Spleen (tissue), 11 donors: ENCODE results near the gene NRBF2. TPM values are rescaled to one million over a fixed set of nuclear protein-coding genes. Genes with fewer than 3 reads are reported as not detected.

Experiments
- DNase-seq: peaks from one replicate; pipeline ENCODE4 v3.0.0-alpha.2; 2020
- H3K27ac ChIP-seq, 8 donors: fragments of 200-600 bp; sonication (generic) in 7 of 8; 1 replicate in 4 of 8; 2 replicates in 4 of 8; pipeline versions ENCODE4 v1.5.0 to v1.8.0; 2016 to 2021; ENCODE audit warnings: inconsistent platforms in 4 of 8, mild to moderate bottlenecking in 4 of 8, moderate library complexity in 1 of 8
- H3K27me3 ChIP-seq, 7 donors: fragments of 200-600 bp; sonication (generic) in 6 of 7; replicated peaks in 1 of 7; 1 replicate in 4 of 7; 2 replicates in 3 of 7; pipeline versions ENCODE4 v1.5.0 to v1.8.0; 2016 to 2021; ENCODE audit warnings: inconsistent platforms in 3 of 7, mild to moderate bottlenecking in 1 of 7
- H3K36me3 ChIP-seq, 6 donors: fragments of 200-600 bp; sonication (generic) in 5 of 6; 1 replicate in 4 of 6; 2 replicates in 2 of 6; pipeline versions ENCODE4 v1.5.0 to v1.8.0; 2016 to 2021; ENCODE audit warnings: inconsistent platforms in 2 of 6
- H3K4me1 ChIP-seq, 6 donors: fragments of 200-600 bp; sonication (generic) in 5 of 6; 1 replicate in 3 of 6; 2 replicates in 3 of 6; pipeline versions ENCODE4 v1.5.0 to v1.8.0; 2016 to 2021; ENCODE audit warnings: inconsistent platforms in 3 of 6
- H3K4me3 ChIP-seq, 8 donors: fragments of 200-600 bp; sonication (generic) in 7 of 8; 1 replicate in 4 of 8; 2 replicates in 4 of 8; pipeline versions ENCODE4 v1.5.0 to v1.8.0; 2016 to 2021; ENCODE audit warnings: inconsistent platforms in 4 of 8, mild to moderate bottlenecking in 4 of 8, moderate library complexity in 2 of 8
- H3K9me3 ChIP-seq, 8 donors: fragments of 200-600 bp; sonication (generic) in 7 of 8; 1 replicate in 4 of 8; 2 replicates in 4 of 8; pipeline versions ENCODE4 v1.5.0 to v1.8.0; 2016 to 2021; ENCODE audit warnings: inconsistent platforms in 4 of 8
- CTCF ChIP-seq, 11 experiments: fragments of 200-600 bp in 7 of 11; fragments of 450-650 bp in 4 of 11; sonication (generic) in 4 of 11; IDR thresholded peaks in 8 of 11; conservative IDR thresholded peaks in 3 of 11; 1 replicate in 7 of 11; 2 replicates in 4 of 11; pipeline versions ENCODE4 v1.4.0 to v1.8.0; 2016 to 2021; ENCODE audit warnings: antibody characterized with exemption in 11 of 11, inconsistent platforms in 4 of 11, mild to moderate bottlenecking in 1 of 11
- POLR2A ChIP-seq, 3 donors: fragments of 450-650 bp; IDR thresholded peaks; one replicate each; pipeline ENCODE4 v1.5.1; 2017; ENCODE audit warnings: antibody characterized with exemption in 3 of 3, mild to moderate bottlenecking in 1 of 3
- POLR2AphosphoS5 ChIP-seq, 3 donors: sonication (generic); formaldehyde crosslinking; IDR thresholded peaks; one replicate each; pipeline ENCODE4 v1.5.1; 2017; ENCODE audit warnings: antibody characterized with exemption in 3 of 3
- WGBS, 5 donors: extraction: QIAGEN DNeasy Blood & Tissue Kit in 3 of 5; methylation state at CpG; one replicate each; pipeline versions ENCODE4 v1.1.5 to v1.1.7; 2013 to 2018; 5-methylcytosine and 5-hydroxymethylcytosine counted together
- intact Hi-C: fragments of 100-400 bp; cut with DNase I; formaldehyde crosslinking; loops from one replicate; pipeline ENCODE4 v1.15.0; 2023; ENCODE audit warnings: low total_unique reads
- polyA plus RNA-seq, 3 donors: library from polyadenylated mRNA; stranded (reverse); fragments of 200-250 nt; gene quantifications; one replicate each; pipeline ENCODE4 v1.2.1, GENCODE V29; 2013
- total RNA-seq, 7 donors: library from RNA; depleted of rRNA in 3 of 7; stranded (reverse); fragments of >200 nt in 3 of 7; fragmentation: NEBNext Ultra II Directional in 4 of 7; extraction: Animal tissue kit (Norgen Biotek cat#: 25700) in 4 of 7; gene quantifications; one replicate each; pipeline versions ENCODE4 v1.1.0 to v1.2.1, GENCODE V29; 2016 to 2021
- donor health status: healthy with polysubstance abuse.
- donor health status: DM: no; HTN: no; CAD: no; lungs with moderate emphysema.
- donor health status: DM: no; HTN: no; CAD: no.
- donor health status: Bipolar disorder and iron deficiency.
- donor health status: healthy.
- donor health status: DM: no; HTN: no; CAD: no.
- donor health status: DM: yes; HTN: yes; CAD: no.

The NRBF2 gene
- total and polyA plus RNA-seq, 10 donors, result 10.3 to 44.1 (median 31.7) TPM

DNA sequence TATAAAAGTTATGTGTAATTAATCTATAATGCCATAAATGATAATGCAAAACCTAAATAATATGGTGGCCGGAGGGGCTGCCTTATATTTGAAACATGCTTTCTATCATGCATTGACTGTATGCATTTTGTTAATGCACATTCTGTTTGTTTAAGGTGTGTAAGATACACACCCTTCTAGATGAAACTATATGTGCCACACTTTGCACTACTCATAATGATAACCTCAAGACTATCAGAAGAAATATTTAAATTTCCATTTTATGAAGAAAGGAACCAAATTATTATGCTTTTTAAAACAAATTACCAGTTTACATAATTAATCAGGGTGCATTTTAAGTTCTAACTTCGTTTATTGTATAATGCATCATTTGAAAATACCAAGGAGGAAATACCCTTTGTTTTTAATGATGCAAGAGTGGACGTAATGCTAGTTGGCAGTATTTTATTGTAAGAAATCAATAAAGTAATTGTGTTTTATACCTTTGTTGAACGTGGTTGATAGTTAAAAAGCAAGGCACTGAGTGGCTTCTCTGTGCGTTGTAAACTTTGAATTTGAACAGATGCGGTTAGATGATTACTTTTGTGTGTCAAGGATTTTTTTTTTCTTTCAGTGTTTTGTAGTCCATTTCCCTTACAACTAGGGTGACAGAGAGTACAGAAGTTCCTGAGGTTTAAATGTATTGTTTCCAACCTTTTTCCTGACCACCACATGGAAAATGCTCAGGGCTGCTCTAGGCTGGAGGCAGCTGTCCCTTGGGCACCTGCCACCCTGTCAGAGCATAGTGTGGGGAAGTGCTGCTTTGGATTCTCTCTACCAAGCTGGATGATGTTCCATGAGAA, 21.6 kb downstream of the NRBF2 start:
- 82 to 92% (median 85%) methylated on average over 6 of the region's 6 CpGs for WGBS, 5 donors

GRCh38 chr10:63155388-63156020, 22.4 kb downstream of the NRBF2 start:
- Histone ChIP-seq H3K4me3 (no peak overlapping the region), H3K9me3 (no peaks in the 10 kb centered on the region), H3K4me1 (peaks cover 0 to 39% (median 14%) of the 10 kb centered on the region in 6 donors), H3K36me3 (peaks cover 3 to 60% (median 37%) of the 10 kb centered on the region in 6 donors), H3K27ac (peak overlapping the region in 5 of 8 donors; percentile 19 to 55 (median 42)), H3K27me3 (no peaks in the 10 kb centered on the region)
- intact Hi-C loops, result loop anchor here (5.0 kb wide), 1 partner anchor 563 kb away; no protein-coding TSS in a partner anchor
- 80 to 92% (median 87%) methylated on average over 8 of the region's 8 CpGs for WGBS, 5 donors
- no peak for DNase-seq
- TF ChIP-seq CTCF (IDR thresholded peaks at IDR 0.05 in 8 of 11, conservative IDR thresholded peaks at IDR 0.05 in 3 of 11), result no peak
- no peak for TF ChIP-seq POLR2A (IDR thresholded peaks at IDR 0.05)
- peak in 1 of 3 donors; percentile 27 for TF ChIP-seq POLR2AphosphoS5 (IDR thresholded peaks at IDR 0.05)

More for the DNA sequence above, 21.6 kb downstream of the NRBF2 start:
- H3K27ac ChIP-seq, result peak overlapping the region in 5 of 8 donors; percentile 19 to 55 (median 42)
- no peak overlapping the region for H3K4me3 ChIP-seq
- TF ChIP-seq POLR2AphosphoS5 (IDR thresholded peaks at IDR 0.05) (no peak), POLR2A (IDR thresholded peaks at IDR 0.05) (no peak), CTCF (IDR thresholded peaks at IDR 0.05 in 8 of 11, conservative IDR thresholded peaks at IDR 0.05 in 3 of 11) (no peak)
- intact Hi-C loops, result loop anchor here (5.0 kb wide), 1 partner anchor 562 kb away; no protein-coding TSS in a partner anchor
- H3K4me1 ChIP-seq, result peaks cover 0 to 44% (median 14%) of the 10 kb centered on the region in 6 donors
- H3K36me3 ChIP-seq, result peaks cover 3 to 67% (median 38%) of the 10 kb centered on the region in 6 donors
- H3K9me3 ChIP-seq, result no peaks in the 10 kb centered on the region
- no peaks in the 10 kb centered on the region for H3K27me3 ChIP-seq
- no peak for DNase-seq

- DNase-seq, result no peak
- H3K27me3 ChIP-seq, result no peaks in the 10 kb centered on the region
- WGBS, 5 donors, result 78 to 87% (median 83%) methylated on average over 2 of the region's 2 CpGs
- peak overlapping the region in 3 of 8 donors; percentile 19 to 55 (median 48) for H3K27ac ChIP-seq
- TF ChIP-seq POLR2A (IDR thresholded peaks at IDR 0.05) (no peak), CTCF (IDR thresholded peaks at IDR 0.05 in 8 of 11, conservative IDR thresholded peaks at IDR 0.05 in 3 of 11) (no peak), POLR2AphosphoS5 (IDR thresholded peaks at IDR 0.05) (no peak)
- intact Hi-C loops, result loop anchor here (5.0 kb wide), 1 partner anchor 564 kb away; no protein-coding TSS in a partner anchor
- no peak overlapping the region for H3K4me3 ChIP-seq
- H3K36me3 ChIP-seq, result peaks cover 3 to 53% (median 36%) of the 10 kb centered on the region in 6 donors
- H3K4me1 ChIP-seq, result peaks cover 0 to 33% (median 14%) of the 10 kb centered on the region in 6 donors
- H3K9me3 ChIP-seq, result no peaks in the 10 kb centered on the region
These were observed 23.1 kb downstream of the NRBF2 start for GRCh38 chr10:63156236-63156635.
